Hepatocyte (in vitro differentiated cells): ENCODE results near the gene CNNM4. TPM values are rescaled to one million over a fixed set of nuclear protein-coding genes. Genes with fewer than 3 reads are reported as not detected.
A peak's percentile ranks its signal among the peaks of the same experiment; 100 is the strongest.

Experiments
- DNase-seq: peaks from one replicate; pipeline ENCODE4 v3.0.0-alpha.2; 2016; ENCODE audit warnings: low spot score
- H2AFZ ChIP-seq: fragments of 200-600 bp; sonication (generic); 2 replicates; pipeline ENCODE4 v1.6.0; 2016; ENCODE audit warnings: antibody characterized with exemption, mild to moderate bottlenecking
- H3K27ac ChIP-seq: fragments of 200-600 bp; sonication (generic); 2 replicates; pipeline ENCODE4 v1.5.1; 2016; ENCODE audit warnings: mild to moderate bottlenecking
- H3K27me3 ChIP-seq: fragments of 200-600 bp; sonication (generic); 2 replicates; pipeline ENCODE4 v1.6.1; 2016
- H3K36me3 ChIP-seq: fragments of 200-600 bp; sonication (generic); replicated peaks from 2 replicates; pipeline ENCODE4 v1.5.1; 2016; ENCODE audit warnings: low read depth; ENCODE audit not compliant: insufficient read depth
- H3K4me1 ChIP-seq: fragments of 200-600 bp; sonication (generic); 2 replicates; pipeline ENCODE4 v1.5.1; 2016; ENCODE audit warnings: mild to moderate bottlenecking, moderate library complexity; ENCODE audit not compliant: insufficient read depth
- H3K4me2 ChIP-seq: fragments of 200-600 bp; sonication (generic); 2 replicates; pipeline ENCODE4 v1.6.0; 2016
- H3K4me3 ChIP-seq: fragments of 200-600 bp; sonication (generic); 2 replicates; pipeline ENCODE4 v1.5.1; 2016; ENCODE audit warnings: mild to moderate bottlenecking
- H3K79me2 ChIP-seq: fragments of 200-600 bp; sonication (generic); 2 replicates; pipeline ENCODE4 v1.6.0; 2017; ENCODE audit warnings: mild to moderate bottlenecking
- H3K9me2 ChIP-seq: fragments of 200-600 bp; sonication (generic); replicated peaks from 2 replicates; pipeline ENCODE4 v1.6.0; 2017; ENCODE audit warnings: mild to moderate bottlenecking; ENCODE audit not compliant: insufficient read depth
- H3K9me3 ChIP-seq: fragments of 200-600 bp; sonication (generic); 2 replicates; pipeline ENCODE4 v1.5.1; 2016; ENCODE audit warnings: low read depth, mild to moderate bottlenecking
- H4K20me1 ChIP-seq: fragments of 200-600 bp; sonication (generic); 2 replicates; pipeline ENCODE4 v1.6.0; 2016; ENCODE audit warnings: mild to moderate bottlenecking; ENCODE audit not compliant: insufficient read depth, poor library complexity, severe bottlenecking
- EZH2 ChIP-seq: fragments of 200-600 bp; sonication (generic); IDR thresholded peaks from 2 replicates; pipeline ENCODE4 v1.6.1; 2016; ENCODE audit warnings: antibody characterized with exemption, mild to moderate bottlenecking, borderline replicate concordance
- EZH2phosphoT487 ChIP-seq: fragments of 200-600 bp; sonication (generic); IDR thresholded peaks from one replicate; pipeline ENCODE4 v1.6.1; 2018; ENCODE audit warnings: antibody characterized with exemption, mild to moderate bottlenecking, low read depth, moderate library complexity; ENCODE audit not compliant: unreplicated experiment, severe bottlenecking
- WGBS: methylation state at CpG from one replicate; pipeline ENCODE4 v1.1.6; 2016; ENCODE audit warnings: low lambda C conversion rate; ENCODE audit errors: missing lambda C conversion rate; 5-methylcytosine and 5-hydroxymethylcytosine counted together
- polyA plus RNA-seq: library from polyadenylated mRNA; unstranded; fragments of >200 nt; fragmentation: Nextera tagmentation; extraction: Ambion mirVana; gene quantifications from 2 replicates; pipeline ENCODE4 v1.2.1, GENCODE V29; 2016
- total RNA-seq: library from RNA; depleted of rRNA; stranded (reverse); fragments of >200 nt; gene quantifications from 2 replicates; pipeline ENCODE4 v1.2.3, GENCODE V29; 2014
- TF ChIP-seq, protein P1 (sequence below): fragments of 200-600 bp; sonication (generic); IDR thresholded peaks from 2 replicates; pipeline ENCODE4 v1.5.1; 2016; ENCODE audit warnings: antibody characterized with exemption, mild to moderate bottlenecking; ENCODE audit not compliant: poor library complexity

The CNNM4 gene
- total and polyA plus RNA-seq, 2 experiments from 2014 or later = 8.8 to 10.8 TPM

DNA sequence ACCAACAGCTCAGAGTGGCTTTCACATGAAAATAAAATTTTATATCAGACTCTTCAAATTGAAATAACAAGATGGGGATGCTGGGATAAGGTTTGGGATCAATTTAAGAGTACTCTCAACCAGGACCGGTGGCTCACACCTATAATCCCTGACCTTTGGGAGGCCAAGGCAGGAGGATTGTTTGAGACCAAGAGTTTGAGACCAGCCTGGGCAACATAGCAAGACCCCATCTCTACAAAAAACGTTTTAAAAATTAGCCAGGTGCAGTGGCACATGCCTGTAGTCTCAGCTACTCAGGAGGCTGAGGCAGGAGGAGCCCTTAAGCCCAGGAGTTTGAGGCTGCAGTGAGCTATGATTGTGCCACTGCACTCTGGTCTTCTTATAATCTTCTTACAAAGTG lies 23.5 kb upstream of the CNNM4 start:
- Histone ChIP-seq H3K27me3 (no peaks in the 10 kb centered on the region), H4K20me1 (no peaks in the 10 kb centered on the region), H3K27ac (no peak overlapping the region), H3K79me2 (peaks cover 36% of the 10 kb centered on the region), H3K9me3 (no peaks in the 10 kb centered on the region), H3K4me3 (no peak overlapping the region), H3K4me2 (no peak overlapping the region), H3K36me3 (no peaks in the 10 kb centered on the region), H2AFZ (no peak overlapping the region), H3K9me2 (no peaks in the 10 kb centered on the region), H3K4me1 (peaks cover 10% of the 10 kb centered on the region)
- 75% methylated on average over 2 of the region's 2 CpGs for WGBS
- no peak for DNase-seq
- TF ChIP-seq EZH2phosphoT487 = no peak
- no peak for TF ChIP-seq EZH2
- TF ChIP-seq, protein P1, sequence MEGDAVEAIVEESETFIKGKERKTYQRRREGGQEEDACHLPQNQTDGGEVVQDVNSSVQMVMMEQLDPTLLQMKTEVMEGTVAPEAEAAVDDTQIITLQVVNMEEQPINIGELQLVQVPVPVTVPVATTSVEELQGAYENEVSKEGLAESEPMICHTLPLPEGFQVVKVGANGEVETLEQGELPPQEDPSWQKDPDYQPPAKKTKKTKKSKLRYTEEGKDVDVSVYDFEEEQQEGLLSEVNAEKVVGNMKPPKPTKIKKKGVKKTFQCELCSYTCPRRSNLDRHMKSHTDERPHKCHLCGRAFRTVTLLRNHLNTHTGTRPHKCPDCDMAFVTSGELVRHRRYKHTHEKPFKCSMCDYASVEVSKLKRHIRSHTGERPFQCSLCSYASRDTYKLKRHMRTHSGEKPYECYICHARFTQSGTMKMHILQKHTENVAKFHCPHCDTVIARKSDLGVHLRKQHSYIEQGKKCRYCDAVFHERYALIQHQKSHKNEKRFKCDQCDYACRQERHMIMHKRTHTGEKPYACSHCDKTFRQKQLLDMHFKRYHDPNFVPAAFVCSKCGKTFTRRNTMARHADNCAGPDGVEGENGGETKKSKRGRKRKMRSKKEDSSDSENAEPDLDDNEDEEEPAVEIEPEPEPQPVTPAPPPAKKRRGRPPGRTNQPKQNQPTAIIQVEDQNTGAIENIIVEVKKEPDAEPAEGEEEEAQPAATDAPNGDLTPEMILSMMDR = no peak

DNA sequence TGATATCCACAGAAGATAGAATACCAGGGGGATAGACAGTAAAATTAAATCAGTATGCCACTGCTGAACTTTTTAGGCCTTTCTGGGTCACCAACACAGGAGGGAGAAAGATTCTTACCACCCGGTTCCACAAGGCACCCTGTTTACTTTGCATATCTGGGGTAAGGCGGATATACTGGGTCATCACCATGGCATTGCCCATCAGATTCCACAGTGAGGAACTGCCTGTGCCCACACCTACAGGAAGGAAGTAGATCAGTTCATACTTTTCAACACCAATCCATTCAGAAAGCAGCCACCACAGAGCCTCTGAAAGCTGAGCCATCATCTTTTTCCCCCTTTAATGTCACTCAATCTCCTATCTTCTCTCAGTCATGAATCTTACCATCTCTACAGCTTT lies 22.9 kb upstream of the CNNM4 start:
- WGBS = 87% methylated on average over 2 of the region's 2 CpGs
- TF ChIP-seq, protein P1 = no peak
- TF ChIP-seq EZH2phosphoT487 = no peak
- no peak for TF ChIP-seq EZH2
- peaks cover 10% of the 10 kb centered on the region for H3K4me1 ChIP-seq

DNA sequence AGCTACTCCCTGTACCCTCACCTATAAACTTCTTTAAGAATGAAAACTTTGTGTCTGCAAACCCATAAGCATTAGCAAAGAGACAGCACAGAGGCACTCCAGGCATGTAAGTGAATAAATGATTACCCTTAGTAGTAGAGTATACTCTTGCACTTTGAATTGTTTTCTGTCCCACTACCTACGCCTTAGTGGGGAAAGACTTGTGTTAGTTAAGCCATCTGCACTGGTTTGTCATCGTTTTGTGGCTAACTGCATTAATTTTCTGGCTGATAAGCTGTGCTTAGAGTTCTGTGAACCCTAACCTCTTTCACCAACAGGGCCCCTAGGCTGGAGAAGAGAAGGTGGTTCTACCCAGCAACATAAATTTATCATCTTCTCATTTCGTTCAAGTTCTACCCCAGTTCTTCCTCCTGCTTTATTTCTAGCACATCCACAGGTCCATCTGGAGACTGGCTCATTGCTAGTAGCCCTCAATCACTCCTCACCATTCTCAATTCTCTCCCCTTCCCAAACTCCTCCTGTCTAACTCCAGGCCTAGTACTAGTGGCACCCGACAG lies 21.5 kb upstream of the CNNM4 start:
- TF ChIP-seq EZH2 (no peak), EZH2phosphoT487 (no peak)
- TF ChIP-seq, protein P1 = no peak
- no peak for DNase-seq
- Histone ChIP-seq H3K4me2 (peak overlapping the region; percentile 77), H3K27me3 (no peaks in the 10 kb centered on the region), H3K27ac (peak overlapping the region; percentile 69), H3K36me3 (no peaks in the 10 kb centered on the region), H3K79me2 (peaks cover 36% of the 10 kb centered on the region), H3K4me1 (peaks cover 10% of the 10 kb centered on the region), H2AFZ (peak overlapping the region; percentile 61), H3K9me2 (no peaks in the 10 kb centered on the region), H3K4me3 (peak overlapping the region; percentile 11), H4K20me1 (no peaks in the 10 kb centered on the region), H3K9me3 (no peaks in the 10 kb centered on the region)
- WGBS = 19% methylated on average over 4 of the region's 4 CpGs

More for the DNA sequence above, 22.9 kb upstream of the CNNM4 start:
- Histone ChIP-seq H4K20me1 (no peaks in the 10 kb centered on the region), H3K27ac (no peak overlapping the region), H3K4me2 (peak overlapping the region; percentile 77), H3K4me3 (no peak overlapping the region), H3K9me2 (no peaks in the 10 kb centered on the region), H3K36me3 (no peaks in the 10 kb centered on the region), H3K79me2 (peaks cover 36% of the 10 kb centered on the region), H3K9me3 (no peaks in the 10 kb centered on the region), H3K27me3 (no peaks in the 10 kb centered on the region), H2AFZ (no peak overlapping the region)
- DNase-seq = no peak
